SK-N-MC (cell line): ENCODE data around the gene PIAS4.

Experiments
- EZH2 ChIP-seq: fragments of 200-600 bp; sonication (generic); IDR thresholded peaks from one replicate; pipeline ENCODE4 v1.6.1; 2017; ENCODE audit warnings: antibody characterized with exemption
- POLR2AphosphoS5 ChIP-seq: IDR thresholded peaks from 2 replicates; pipeline ENCODE4 v1.6.1; 2012; ENCODE audit warnings: mild to moderate bottlenecking, low read depth, low read length, borderline replicate concordance

DNA sequence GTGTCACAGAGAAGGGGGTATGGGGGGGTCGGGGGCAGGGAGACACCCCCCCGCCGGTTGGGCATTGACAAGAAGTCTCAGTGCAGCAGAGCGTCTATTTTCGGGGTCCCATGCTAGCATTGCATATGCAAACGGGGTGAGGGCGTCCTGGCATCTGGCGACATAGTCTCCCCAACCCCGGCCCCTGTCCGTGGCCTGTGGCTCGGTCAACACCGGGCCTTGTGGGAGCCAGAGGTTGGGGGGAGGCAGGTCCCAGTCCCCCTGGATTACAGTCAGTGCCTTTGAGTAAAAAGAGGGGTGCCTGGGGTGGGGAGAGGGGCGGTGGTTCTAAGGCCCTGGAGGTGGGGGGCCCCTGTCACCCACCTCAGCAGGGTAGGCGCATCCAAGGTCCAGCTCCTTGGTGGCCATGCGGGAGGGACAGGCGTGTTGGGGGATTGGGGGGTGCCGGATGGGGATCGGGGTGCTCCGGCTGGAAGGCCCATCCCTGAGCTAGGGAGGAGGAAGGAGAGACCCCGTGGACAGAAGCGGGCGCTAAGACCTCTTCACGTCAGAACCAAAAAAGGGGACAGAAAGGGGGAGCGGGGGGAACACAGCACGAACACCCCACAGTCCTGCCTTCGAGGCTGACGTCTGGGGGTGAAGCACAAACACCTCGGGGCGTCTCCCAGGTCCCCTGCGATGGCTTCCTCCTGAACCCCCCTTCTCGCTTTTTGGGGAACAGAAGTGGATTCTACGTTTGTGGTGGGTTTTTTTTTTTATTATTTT, 38.2 kb downstream of the PIAS4 start:
- TF ChIP-seq POLR2AphosphoS5 (no peak), EZH2 (no peak)
